CD4-positive, alpha-beta T cell treated with Interleukin-15 for 4 hours (primary cell): Measurements from ENCODE around the gene BICRAL.

Experiments used
- DNase-seq: peaks from one replicate; pipeline ENCODE4 v3.0.0-alpha.2; 2020; ENCODE audit warnings: low spot score

BICRAL gene

GRCh38 chr6:42764911-42765648 is 16.8 kb upstream of the BICRAL start:
- no peak for DNase-seq

- no peak for DNase-seq
Observed at GRCh38 chr6:42766163-42766670, 15.6 kb upstream of the BICRAL start.

- no peak for DNase-seq
Observed at GRCh38 chr6:42769051-42769450, 12.8 kb upstream of the BICRAL start.

- DNase-seq, result no peak
Observed at GRCh38 chr6:42769836-42770235, 12.0 kb upstream of the BICRAL start.

- peak; percentile 74 for DNase-seq
Observed at GRCh38 chr6:42771741-42772100, 10.1 kb upstream of the BICRAL start.

- DNase-seq, result peak; percentile 52
Observed at GRCh38 chr6:42774201-42774600, 7.7 kb upstream of the BICRAL start.

- DNase-seq, result peak; percentile 68
Observed at GRCh38 chr6:42774821-42775487, 6.9 kb upstream of the BICRAL start.

GRCh38 chr6:42777126-42777822 is 4.6 kb upstream of the BICRAL start:
- no peak for DNase-seq

GRCh38 chr6:42778122-42778521 is 3.7 kb upstream of the BICRAL start:
- no peak for DNase-seq

- no peak for DNase-seq
Observed at GRCh38 chr6:42779521-42779920, 2.3 kb upstream of the BICRAL start.

GRCh38 chr6:42781546-42781795 is 381 bp upstream of the BICRAL start:
- DNase-seq, result no peak

GRCh38 chr6:42782689-42783176 is 881 bp downstream of the BICRAL start:
- peak; percentile 84 for DNase-seq

GRCh38 chr6:42783177-42783875 is 1.5 kb downstream of the BICRAL start:
- DNase-seq, result peak; percentile 83

- DNase-seq, result peak; percentile 37
Observed at GRCh38 chr6:42783876-42784642, 2.2 kb downstream of the BICRAL start.

GRCh38 chr6:42784717-42785498 is 3.1 kb downstream of the BICRAL start:
- DNase-seq, result no peak

- no peak for DNase-seq
Observed at GRCh38 chr6:42786525-42786985, 4.7 kb downstream of the BICRAL start.

GRCh38 chr6:42787063-42787472 is 5.2 kb downstream of the BICRAL start:
- DNase-seq, result no peak

GRCh38 chr6:42788671-42789070 is 6.8 kb downstream of the BICRAL start:
- no peak for DNase-seq

- no peak for DNase-seq
Observed at GRCh38 chr6:42790549-42791181, 8.8 kb downstream of the BICRAL start.

- DNase-seq, result no peak
Observed at GRCh38 chr6:42791706-42792320, 10.0 kb downstream of the BICRAL start.
